Thyroid gland (tissue), 4 donors: ENCODE results near the gene KRTAP10-9. TPM values are rescaled to one million over a fixed set of nuclear protein-coding genes. Genes with fewer than 3 reads are reported as not detected.

ENCODE experiments used
- DNase-seq, 2 donors: peaks; one replicate each; pipeline ENCODE4 v3.0.0-alpha.2; 2019
- H3K27ac ChIP-seq, 3 donors: fragments of 200-600 bp; sonication (generic); 1 replicate in 2 of 3; 2 replicates in 1 of 3; pipeline ENCODE4 v1.5.1; 2016 to 2019; ENCODE audit warnings: mild to moderate bottlenecking in 1 of 3, moderate library complexity in 1 of 3
- H3K27me3 ChIP-seq: fragments of 200-600 bp; sonication (generic); one replicate; pipeline ENCODE4 v1.5.1; 2019
- H3K36me3 ChIP-seq, 2 donors: fragments of 200-600 bp; sonication (generic); one replicate each; pipeline ENCODE4 v1.5.1; 2016 to 2019
- H3K4me1 ChIP-seq, 2 donors: fragments of 200-600 bp; sonication (generic); one replicate each; pipeline ENCODE4 v1.5.1; 2017 to 2019
- H3K4me3 ChIP-seq, 3 donors: fragments of 200-600 bp; sonication (generic); replicated peaks in 1 of 3; 1 replicate in 2 of 3; 2 replicates in 1 of 3; pipeline ENCODE4 v1.5.1; 2016; ENCODE audit warnings: mild to moderate bottlenecking in 1 of 3
- H3K9me3 ChIP-seq: fragments of 200-600 bp; sonication (generic); one replicate; pipeline ENCODE4 v1.5.1; 2017
- CTCF ChIP-seq, 6 experiments: fragments of 200-600 bp in 3 of 6; fragments of 450-650 bp in 3 of 6; sonication (generic) in 3 of 6; IDR thresholded peaks; one replicate each; pipeline ENCODE4 v1.5.1; 2016 to 2019; ENCODE audit warnings: antibody characterized with exemption in 6 of 6, mild to moderate bottlenecking in 2 of 6, inconsistent platforms in 1 of 6, moderate library complexity in 1 of 6
- POLR2A ChIP-seq, 2 donors: fragments of 450-650 bp; IDR thresholded peaks; one replicate each; pipeline ENCODE4 v1.6.1; 2017; ENCODE audit warnings: antibody characterized with exemption in 2 of 2, mild to moderate bottlenecking in 2 of 2, moderate library complexity in 1 of 2
- WGBS, 2 donors: methylation state at CpG; one replicate each; pipeline ENCODE4 v1.1.5; 2017; 5-methylcytosine and 5-hydroxymethylcytosine counted together
- intact Hi-C: fragments of 100-400 bp; cut with DNase I; formaldehyde crosslinking; loops from one replicate; pipeline ENCODE4 v1.15.1; 2023
- total RNA-seq, 4 donors: library from RNA; depleted of rRNA; stranded (reverse); fragments of >200 nt; gene quantifications; one replicate each; pipeline ENCODE4 v1.2.3, GENCODE V29; 2016

The KRTAP10-9 gene
- total RNA-seq, 4 donors from 2014 or later = not detected

- no peak overlapping the region for H3K27ac ChIP-seq
- TF ChIP-seq POLR2A (IDR thresholded peaks at IDR 0.05) = no peak
- no peak for TF ChIP-seq CTCF (IDR thresholded peaks at IDR 0.05)
- DNase-seq = no peak
- no peaks in the 10 kb centered on the region for H3K36me3 ChIP-seq
- no peak overlapping the region for H3K4me3 ChIP-seq
- no peaks in the 10 kb centered on the region for H3K27me3 ChIP-seq
- H3K4me1 ChIP-seq = no peaks in the 10 kb centered on the region
- intact Hi-C loops = no loop called here
- 92 to 96% methylated on average over 12 to 20 of the region's 26 CpGs for WGBS, 2 donors
- H3K9me3 ChIP-seq = no peaks in the 10 kb centered on the region
Observed at GRCh38 chr21:44613386-44614155, 13.3 kb upstream of the KRTAP10-9 start.

GRCh38 chr21:44614161-44614631 lies 12.7 kb upstream of the KRTAP10-9 start:
- Histone ChIP-seq H3K27me3 (no peaks in the 10 kb centered on the region), H3K27ac (no peak overlapping the region), H3K9me3 (no peaks in the 10 kb centered on the region), H3K4me3 (no peak overlapping the region), H3K36me3 (no peaks in the 10 kb centered on the region), H3K4me1 (no peaks in the 10 kb centered on the region)
- 81 to 86% methylated on average over 18 to 20 of the region's 20 CpGs for WGBS, 2 donors
- no peak for DNase-seq
- intact Hi-C loops = no loop called here
- TF ChIP-seq CTCF (IDR thresholded peaks at IDR 0.05) = no peak
- TF ChIP-seq POLR2A (IDR thresholded peaks at IDR 0.05) = no peak

GRCh38 chr21:44614961-44615391 lies 11.9 kb upstream of the KRTAP10-9 start:
- no peaks in the 10 kb centered on the region for H3K36me3 ChIP-seq
- no peaks in the 10 kb centered on the region for H3K9me3 ChIP-seq
- H3K27ac ChIP-seq = no peak overlapping the region
- intact Hi-C loops = no loop called here
- no peak overlapping the region for H3K4me3 ChIP-seq
- 91 to 93% methylated on average over 28 of the region's 28 CpGs for WGBS, 2 donors
- no peak for DNase-seq
- H3K27me3 ChIP-seq = no peaks in the 10 kb centered on the region
- TF ChIP-seq POLR2A (IDR thresholded peaks at IDR 0.05) (no peak), CTCF (IDR thresholded peaks at IDR 0.05) (no peak)
- H3K4me1 ChIP-seq = no peaks in the 10 kb centered on the region

DNA sequence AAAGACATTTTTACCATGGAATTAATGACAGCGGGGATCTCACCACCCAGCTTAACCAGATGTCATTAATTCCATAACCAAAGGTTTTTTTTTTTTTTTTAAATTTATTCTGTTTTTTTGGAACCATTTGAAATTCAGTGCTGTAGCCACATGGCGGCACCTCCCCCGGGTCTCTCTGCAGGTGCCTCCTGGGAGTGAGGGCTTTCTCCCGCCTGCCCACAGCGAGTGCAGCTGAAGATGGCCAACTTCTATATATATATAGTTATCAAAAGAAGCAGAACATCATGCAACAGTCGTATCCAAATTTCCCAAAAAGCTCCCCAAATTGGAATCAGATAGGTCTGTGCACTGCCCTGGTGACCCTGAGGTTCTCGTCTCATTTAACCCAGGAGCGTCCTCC lies 11.4 kb upstream of the KRTAP10-9 start:
- no peak for TF ChIP-seq CTCF (IDR thresholded peaks at IDR 0.05)
- no peak for TF ChIP-seq POLR2A (IDR thresholded peaks at IDR 0.05)
- no peak for DNase-seq
- Histone ChIP-seq H3K36me3 (no peaks in the 10 kb centered on the region), H3K9me3 (no peaks in the 10 kb centered on the region), H3K4me1 (no peaks in the 10 kb centered on the region), H3K27ac (no peak overlapping the region), H3K27me3 (no peaks in the 10 kb centered on the region), H3K4me3 (no peak overlapping the region)
- intact Hi-C loops = no loop called here
- WGBS, 2 donors = 82 to 92% methylated on average over 8 of the region's 8 CpGs

- TF ChIP-seq POLR2A (IDR thresholded peaks at IDR 0.05) (no peak), CTCF (IDR thresholded peaks at IDR 0.05) (no peak)
- intact Hi-C loops = no loop called here
- WGBS, 2 donors = 77 to 88% methylated on average over 13 of the region's 17 CpGs
- no peak for DNase-seq
- Histone ChIP-seq H3K9me3 (no peaks in the 10 kb centered on the region), H3K36me3 (no peaks in the 10 kb centered on the region), H3K27me3 (no peaks in the 10 kb centered on the region), H3K4me3 (no peak overlapping the region), H3K27ac (no peak overlapping the region), H3K4me1 (no peaks in the 10 kb centered on the region)
Observed at GRCh38 chr21:44615911-44616590, 10.8 kb upstream of the KRTAP10-9 start.
